Testis (tissue), 2 donors: ENCODE measurements around the gene PTPN5.

ENCODE experiments used
- CTCF ChIP-seq, 3 experiments: fragments of 450-650 bp in 2 of 3; fragments of 200-600 bp in 1 of 3; sonication (generic) in 1 of 3; IDR thresholded peaks; one replicate each; pipeline ENCODE4 v1.5.1; 2016 to 2019; ENCODE audit warnings: antibody characterized with exemption in 3 of 3, mild to moderate bottlenecking in 2 of 3, moderate library complexity in 1 of 3
- POLR2A ChIP-seq: fragments of 450-650 bp; IDR thresholded peaks from one replicate; pipeline ENCODE4 v1.6.1; 2017; ENCODE audit warnings: antibody characterized with exemption, mild to moderate bottlenecking, moderate library complexity

- TF ChIP-seq CTCF (IDR thresholded peaks at IDR 0.05): peak; percentile 40 to 77 (median 73)
- TF ChIP-seq POLR2A: no peak
These were observed 69.9 kb downstream of the PTPN5 start for GRCh38 chr11:18721561-18722292.
